Loucy (cell line): ENCODE data around the gene GPR146.

ENCODE experiments used
- H2AFZ ChIP-seq: fragments of 200-600 bp; sonication (generic); 2 replicates; pipeline ENCODE4 v1.6.0; 2016; ENCODE audit warnings: antibody characterized with exemption, mild to moderate bottlenecking, low read length, moderate library complexity
- H3F3A ChIP-seq: fragments of 200-600 bp; 2 replicates; pipeline ENCODE4 v1.6.0; 2016; ENCODE audit warnings: antibody characterized with exemption, low read depth, mild to moderate bottlenecking
- H3K27me3 ChIP-seq: fragments of 200-600 bp; sonication (generic); 2 replicates; pipeline ENCODE4 v1.6.1; 2014; ENCODE audit warnings: low read length, mild to moderate bottlenecking; ENCODE audit not compliant: insufficient read depth, poor library complexity, severe bottlenecking
- H3K36me3 ChIP-seq: fragments of 200-600 bp; sonication (generic); 2 replicates; pipeline ENCODE4 v1.6.1; 2016; ENCODE audit warnings: low read length; ENCODE audit not compliant: insufficient read depth
- H3K4me1 ChIP-seq: fragments of 200-600 bp; sonication (generic); 2 replicates; pipeline ENCODE4 v1.5.1; 2014; ENCODE audit warnings: low read length, mild to moderate bottlenecking; ENCODE audit not compliant: insufficient read depth, poor library complexity, severe bottlenecking
- H3K4me2 ChIP-seq: fragments of 200-600 bp; sonication (generic); 2 replicates; pipeline ENCODE4 v1.6.0; 2014; ENCODE audit warnings: antibody characterized with exemption, low read length, low read depth, mild to moderate bottlenecking; ENCODE audit not compliant: poor library complexity, severe bottlenecking
- H3K4me3 ChIP-seq: fragments of 200-600 bp; sonication (generic); 2 replicates; pipeline ENCODE4 v1.5.1; 2014; ENCODE audit warnings: low read length, mild to moderate bottlenecking, mixed read lengths; ENCODE audit not compliant: poor library complexity, severe bottlenecking
- H3K79me2 ChIP-seq: fragments of 200-600 bp; sonication (generic); 2 replicates; pipeline ENCODE4 v1.6.1; 2014; ENCODE audit warnings: low read length; ENCODE audit not compliant: insufficient read depth
- H3K9ac ChIP-seq: fragments of 200-600 bp; sonication (generic); 2 replicates; pipeline ENCODE4 v1.6.0; 2014; ENCODE audit warnings: mild to moderate bottlenecking, low read depth, low read length, moderate library complexity; ENCODE audit not compliant: poor library complexity, severe bottlenecking
- H3K9me2 ChIP-seq: fragments of 200-600 bp; sonication (generic); replicated peaks from 2 replicates; pipeline ENCODE4 v1.6.1; 2016; ENCODE audit warnings: low read depth, low read length, mixed read lengths
- H3K9me3 ChIP-seq: fragments of 200-600 bp; sonication (generic); 2 replicates; pipeline ENCODE4 v1.6.1; 2014; ENCODE audit warnings: mild to moderate bottlenecking, antibody characterized with exemption, low read length, low read depth; ENCODE audit not compliant: insufficient read depth
- H4K20me1 ChIP-seq: fragments of 200-600 bp; sonication (generic); 2 replicates; pipeline ENCODE4 v1.6.0; 2014; ENCODE audit warnings: antibody characterized with exemption, low read length, mild to moderate bottlenecking; ENCODE audit not compliant: insufficient read depth, poor library complexity, severe bottlenecking
- CTCF ChIP-seq: fragments of 200-600 bp; sonication (generic); conservative IDR thresholded peaks from 2 replicates; pipeline ENCODE4 v1.5.1; 2014; ENCODE audit warnings: mild to moderate bottlenecking, antibody characterized with exemption, low read length
- EZH2phosphoT487 ChIP-seq: fragments of 200-600 bp; IDR thresholded peaks from 2 replicates; pipeline ENCODE4 v1.6.1; 2018; ENCODE audit warnings: antibody characterized with exemption, mild to moderate bottlenecking, moderate library complexity, borderline replicate concordance

The GPR146 gene

DNA sequence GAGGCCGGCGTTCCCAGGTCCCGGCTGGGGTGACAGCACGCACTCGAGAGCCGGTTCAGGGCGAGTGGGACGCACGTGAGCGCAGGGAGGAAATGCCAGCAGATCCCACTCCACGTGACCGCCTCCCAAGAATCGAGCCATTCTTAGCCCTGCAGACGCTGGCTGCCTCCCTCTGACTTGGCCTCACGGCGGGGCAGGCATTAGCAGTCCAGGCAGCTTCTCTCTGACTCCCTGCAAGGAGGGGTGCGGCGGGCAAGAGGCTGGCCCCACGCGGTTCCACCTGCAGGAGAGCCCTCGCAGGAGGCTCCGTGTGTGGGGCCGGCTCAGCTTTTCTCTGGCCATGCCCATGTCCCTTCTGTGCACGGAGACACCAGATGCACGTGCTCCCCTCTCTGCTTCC lies 10.1 kb downstream of the GPR146 start:
- peaks cover 6% of the 10 kb centered on the region for H3F3A ChIP-seq
- peak overlapping the region; percentile 95 for H3K4me2 ChIP-seq
- H3K9ac ChIP-seq = peak overlapping the region; percentile 98
- H2AFZ ChIP-seq = no peak overlapping the region
- peaks cover 67% of the 10 kb centered on the region for H3K4me1 ChIP-seq
- H3K27me3 ChIP-seq = no peaks in the 10 kb centered on the region
- no peaks in the 10 kb centered on the region for H3K9me2 ChIP-seq
- peaks cover 53% of the 10 kb centered on the region for H3K79me2 ChIP-seq
- H3K9me3 ChIP-seq = no peaks in the 10 kb centered on the region
- TF ChIP-seq CTCF (no peak), EZH2phosphoT487 (no peak)
- H3K36me3 ChIP-seq = no peaks in the 10 kb centered on the region
- H4K20me1 ChIP-seq = peaks cover 12% of the 10 kb centered on the region
- H3K4me3 ChIP-seq = peak overlapping the region; percentile 87

DNA sequence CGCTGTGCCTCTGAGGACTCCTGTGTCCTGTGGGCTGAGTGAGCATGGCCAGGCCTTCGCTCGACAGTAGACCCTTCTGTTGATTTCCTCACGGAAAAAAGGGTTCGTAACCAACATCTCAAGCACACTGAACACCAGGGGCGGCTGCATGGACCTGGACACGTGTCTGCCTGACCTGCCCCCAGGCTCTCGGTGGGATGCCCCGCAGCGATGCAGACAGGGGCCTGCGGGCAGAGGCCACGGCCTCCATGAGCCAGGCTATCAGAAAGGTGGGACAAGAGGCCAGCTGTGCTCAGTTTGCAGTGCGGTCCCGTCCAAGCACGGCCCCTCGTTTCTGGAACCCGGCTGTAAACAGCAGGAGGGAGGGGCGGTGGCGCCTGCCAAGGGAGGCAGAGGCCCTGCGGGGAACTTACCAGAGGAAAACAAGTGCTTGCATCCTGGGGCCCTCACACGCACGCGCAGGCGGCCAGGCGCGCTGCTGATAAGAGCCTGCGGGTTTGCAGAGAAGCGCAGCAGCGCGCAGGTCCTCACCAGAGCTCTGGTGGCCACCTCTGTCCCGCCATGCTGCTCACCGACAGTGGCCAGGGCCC lies 10.6 kb downstream of the GPR146 start:
- H3K4me1 ChIP-seq = peaks cover 62% of the 10 kb centered on the region
- H3K9ac ChIP-seq = peak overlapping the region; percentile 98
- no peaks in the 10 kb centered on the region for H3K9me3 ChIP-seq
- H2AFZ ChIP-seq = no peak overlapping the region
- peaks cover 53% of the 10 kb centered on the region for H3K79me2 ChIP-seq
- peaks cover 12% of the 10 kb centered on the region for H4K20me1 ChIP-seq
- H3K36me3 ChIP-seq = no peaks in the 10 kb centered on the region
- no peak for TF ChIP-seq EZH2phosphoT487
- no peak for TF ChIP-seq CTCF
- H3K27me3 ChIP-seq = no peaks in the 10 kb centered on the region
- H3K9me2 ChIP-seq = no peaks in the 10 kb centered on the region
- H3F3A ChIP-seq = peaks cover 6% of the 10 kb centered on the region
- H3K4me3 ChIP-seq = peak overlapping the region; percentile 87
- peak overlapping the region; percentile 95 for H3K4me2 ChIP-seq

DNA sequence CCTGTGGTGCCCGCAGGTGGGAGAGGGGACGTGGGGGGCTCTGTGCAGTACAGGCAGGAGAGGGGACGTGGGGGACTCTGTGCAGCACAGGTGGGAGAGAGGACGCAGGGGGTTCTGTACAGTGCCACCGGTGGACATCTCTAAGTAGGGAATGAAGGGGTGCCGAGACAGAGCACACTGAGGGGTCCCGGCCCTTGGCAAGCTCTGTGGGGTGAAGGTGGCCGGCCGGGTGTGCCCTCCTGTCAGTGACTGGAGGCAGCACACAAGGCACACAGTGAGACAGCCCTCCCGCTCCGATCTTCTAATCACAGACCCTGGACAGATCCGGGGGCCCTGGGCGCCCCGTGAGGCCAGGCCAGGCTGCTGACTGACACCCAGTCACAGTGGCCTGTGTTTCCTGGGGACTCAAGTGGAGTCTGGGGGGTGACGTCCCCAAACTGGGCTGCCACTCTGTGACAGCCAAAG lies 11.2 kb downstream of the GPR146 start:
- Histone ChIP-seq H2AFZ (0 out of 2 replicates have a peak overlapping the region, but pooled peaks have one; percentile 22), H4K20me1 (peaks cover 12% of the 10 kb centered on the region), H3K4me1 (peaks cover 56% of the 10 kb centered on the region), H3K9ac (peak overlapping the region; percentile 98), H3K36me3 (no peaks in the 10 kb centered on the region), H3K4me2 (peak overlapping the region; percentile 95), H3F3A (peaks cover 6% of the 10 kb centered on the region), H3K4me3 (peak overlapping the region; percentile 87), H3K9me3 (no peaks in the 10 kb centered on the region), H3K9me2 (no peaks in the 10 kb centered on the region), H3K79me2 (peaks cover 48% of the 10 kb centered on the region), H3K27me3 (no peaks in the 10 kb centered on the region)
- TF ChIP-seq CTCF = no peak
- TF ChIP-seq EZH2phosphoT487 = no peak
